K562 (cell line): ENCODE measurements around the gene MED13L. TPM values are rescaled to one million over a fixed set of nuclear protein-coding genes. Genes with fewer than 3 reads are reported as not detected.
A peak's percentile ranks its signal among the peaks of the same experiment; 100 is the strongest.

Experiments used
- ATAC-seq: fragments of 200-7000 bp; cut with Tn5 transposase; 3 replicates; pipeline ENCODE4 v1.9.1; 2020; ENCODE audit warnings: moderate library complexity
- BruUV-seq: library from RNA; stranded (reverse); fragments of 400-500 nt; replicated peaks from 2 replicates; lab custom pipeline; 2021; lab: Mats Ljungman, UMichigan
- CTCF ChIA-PET: fragments of 300-600 bp; formaldehyde crosslinking; extraction: SDS; loops from one replicate; lab custom pipeline; 2021; ENCODE audit warnings: low intra/inter-chr PET ratio; lab: Yijun Ruan, JAX
- POLR2A ChIA-PET: fragments of 300-600, 350-650 bp; sonication (Branson Sonifier 250); formaldehyde crosslinking; extraction: SDS; loops from one replicate; lab custom pipeline; 2021; ENCODE audit warnings: antibody characterized with exemption, inconsistent platforms; lab: Yijun Ruan, JAX
- DNase-seq, 4 experiments: peaks; one replicate each; pipeline versions ENCODE4 v3.0.0 to v3.0.0-alpha.2; 2011 to 2018; ENCODE audit warnings: low spot score in 3 of 4, mixed read lengths in 3 of 4; ENCODE audit errors: extremely low read depth in 1 of 4
- FAIRE-seq: peaks from 2 replicates; lab custom pipeline; 2011; peaks lifted over from hg19 to GRCh38; lab: Jason Lieb, UNC
- H2AFZ ChIP-seq: 2 replicates; pipeline ENCODE4 v1.6.0; 2011; ENCODE audit warnings: low read depth, low read length, control low read depth, inconsistent platforms
- H3K27ac ChIP-seq: fragments of 200-600 bp; 3 replicates; pipeline ENCODE4 v1.8.0; 2011; ENCODE audit warnings: low read depth, mild to moderate bottlenecking, control low read depth, inconsistent platforms, low read length, moderate library complexity, mixed read lengths; ENCODE audit errors: extremely low read depth
- H3K27me3 ChIP-seq, 2 experiments: fragments of 300-600 bp in 1 of 2; 2 replicates in 1 of 2; 3 replicates in 1 of 2; pipeline versions ENCODE4 v1.6.0 to v1.8.0; 2011; ENCODE audit warnings: inconsistent platforms in 2 of 2, low read length in 2 of 2, mild to moderate bottlenecking in 1 of 2, mixed read lengths in 1 of 2, moderate library complexity in 1 of 2; ENCODE audit not compliant: control insufficient read depth in 2 of 2, insufficient read depth in 2 of 2
- H3K36me3 ChIP-seq: fragments of 300-600 bp; 3 replicates; pipeline ENCODE4 v1.8.0; 2011; ENCODE audit warnings: mild to moderate bottlenecking, low read length, inconsistent platforms; ENCODE audit not compliant: control insufficient read depth, insufficient read depth
- H3K4me1 ChIP-seq, 2 experiments: fragments of 200-600 bp in 1 of 2; replicated peaks in 1 of 2; 2 replicates in 1 of 2; 3 replicates in 1 of 2; pipeline versions ENCODE4 v1.5.1 to v1.8.0; 2011; ENCODE audit warnings: inconsistent platforms in 2 of 2, low read length in 2 of 2, mild to moderate bottlenecking in 1 of 2, mixed read lengths in 1 of 2, moderate library complexity in 1 of 2; ENCODE audit not compliant: control insufficient read depth in 2 of 2, insufficient read depth in 2 of 2
- H3K4me2 ChIP-seq: 2 replicates; pipeline ENCODE4 v1.6.1; 2011; ENCODE audit warnings: low read length, control low read depth, inconsistent platforms, mixed read lengths; ENCODE audit not compliant: insufficient read depth
- H3K4me3 ChIP-seq: fragments of 200-600 bp; sonication (generic), shearing (Covaris generic); 2 replicates; pipeline ENCODE4 v1.5.1; 2016; ENCODE audit warnings: control low read depth, inconsistent platforms
- H3K79me2 ChIP-seq: fragments of 200-600 bp; 3 replicates; pipeline ENCODE4 v1.8.0; 2011; ENCODE audit warnings: low read length, inconsistent platforms; ENCODE audit not compliant: control insufficient read depth, insufficient read depth
- H3K9ac ChIP-seq, 2 experiments: 2 replicates each; pipeline versions ENCODE4 v1.6.0 to v1.6.1; 2011; ENCODE audit warnings: low read depth in 2 of 2, low read length in 2 of 2, control low read depth in 1 of 2, inconsistent platforms in 1 of 2, mild to moderate bottlenecking in 1 of 2, mixed read lengths in 1 of 2; ENCODE audit not compliant: insufficient read depth in 1 of 2
- H3K9me1 ChIP-seq: one replicate; pipeline ENCODE4 v1.6.0; 2011; ENCODE audit warnings: inconsistent platforms, mild to moderate bottlenecking, low read length, moderate library complexity; ENCODE audit not compliant: control insufficient read depth, insufficient read depth
- H3K9me3 ChIP-seq: replicated peaks from 2 replicates; pipeline ENCODE4 v1.5.1; 2011; ENCODE audit warnings: low read depth, low read length, inconsistent platforms; ENCODE audit not compliant: control insufficient read depth, insufficient read depth
- H4K20me1 ChIP-seq: replicated peaks from 2 replicates; pipeline ENCODE4 v1.6.1; 2011; ENCODE audit warnings: low read length, inconsistent platforms, mixed read lengths; ENCODE audit not compliant: control insufficient read depth, insufficient read depth
- CBX3 ChIP-seq, 2 experiments: IDR thresholded peaks; 1 replicate in 1 of 2; 2 replicates in 1 of 2; pipeline ENCODE4 v1.6.1; 2012; ENCODE audit warnings: inconsistent platforms in 2 of 2, low read length in 2 of 2, borderline replicate concordance in 1 of 2, control low read depth in 1 of 2
- NFIX ChIP-seq: fragments of 250-450 bp; sonication (Bioruptor Pico); IDR thresholded peaks from 2 replicates; pipeline ENCODE4 v1.4.0; 2020; ENCODE audit warnings: low read depth, mild to moderate bottlenecking, moderate library complexity
- PHB ChIP-seq: fragments of 250-450 bp; sonication (Bioruptor Pico); IDR thresholded peaks from 2 replicates; pipeline ENCODE4 v1.5.0; 2021
- PKNOX1 ChIP-seq: fragments of 450-650 bp; IDR thresholded peaks from 2 replicates; pipeline ENCODE4 v1.6.1; 2016
- TFAM ChIP-seq: fragments of 250-450 bp; sonication (Bioruptor Pico); conservative IDR thresholded peaks from 2 replicates; pipeline ENCODE4 v1.5.0; 2021; ENCODE audit warnings: mild to moderate bottlenecking, moderate library complexity
- ZFP1 ChIP-seq: fragments of 450-650 bp; formaldehyde crosslinking; IDR thresholded peaks from 2 replicates; pipeline ENCODE4 v1.4.0; 2020; ENCODE audit warnings: mild to moderate bottlenecking, mixed read lengths
- ZNF280A ChIP-seq: fragments of 450-650 bp; IDR thresholded peaks from 2 replicates; pipeline ENCODE4 v1.6.1; 2018; ENCODE audit warnings: mild to moderate bottlenecking, low read depth; ENCODE audit not compliant: partially characterized antibody
- WGBS: fragments of 100-300 bp; shearing (Covaris generic); methylation state at CpG from one replicate; pipeline ENCODE4 v1.1.6; 2016; ENCODE audit warnings: low coverage, mixed read lengths; ENCODE audit not compliant: insufficient coverage; ENCODE audit errors: missing lambda C conversion rate; 5-methylcytosine and 5-hydroxymethylcytosine counted together
- in situ Hi-C: fragments of 300-500 bp; cut with MboI; formaldehyde crosslinking; loops from 4 replicates; pipeline ENCODE4 v1.15.0; 2018; ENCODE audit warnings: inconsistent platforms, mixed read lengths
- intact Hi-C: fragments of 100-400 bp; cut with micrococcal nuclease; formaldehyde crosslinking; loops from 2 replicates; pipeline ENCODE4 v1.14.2; 2022
- polyA plus RNA-seq, 8 experiments: library from polyadenylated mRNA; depleted of rRNA in 4 of 8; stranded (reverse) in 5 of 8; unstranded in 3 of 8; fragments of >200 nt; fragmentation: Nextera tagmentation in 2 of 8; fragmentation: Illumina TruSeq in 1 of 8; extraction: Ambion mirVana in 2 of 8; extraction: Trizol in 1 of 8; gene quantifications; 2 replicates each; pipeline versions ENCODE4 v1.2.1 to v1.2.3, GENCODE V29; 2011 to 2014; ENCODE audit warnings: inconsistent platforms in 1 of 8, missing spikeins in 1 of 8
- total RNA-seq, 7 experiments: library from RNA; depleted of rRNA in 6 of 7; stranded (reverse); fragments of >200 nt in 6 of 7; fragmentation: Illumina TruSeq in 2 of 7; extraction: Trizol in 2 of 7; gene quantifications; 2 replicates each; pipeline versions ENCODE4 v1.2.1 to v1.2.3, GENCODE V29; 2011 to 2021; ENCODE audit warnings: low replicate concordance in 1 of 7

The MED13L gene
- total and polyA plus RNA-seq, 9 of the 15 experiments (the other 6 are each of a cell fraction or from before 2014, with no cell fraction given): 13.4 to 90.3 (median 36.9) TPM

- DNase-seq: no peak
- 17% methylated on average over 1 of the region's 1 CpG for WGBS
- Histone ChIP-seq H3K4me1 (no peaks in the 10 kb centered on the region), H3K4me3 (no peak overlapping the region), H3K9ac (no peak overlapping the region), H3K9me1 (no peaks in the 10 kb centered on the region), H3K27ac (no peak overlapping the region), H3K79me2 (no peaks in the 10 kb centered on the region), H3K9me3 (no peaks in the 10 kb centered on the region), H3K27me3 (no peaks in the 10 kb centered on the region; a peak in 1 of 5 replicates), H4K20me1 (no peaks in the 10 kb centered on the region), H2AFZ (no peak overlapping the region), H3K4me2 (no peak overlapping the region), H3K36me3 (no peaks in the 10 kb centered on the region)
- no peak for TF ChIP-seq NFIX
- TF ChIP-seq PKNOX1: no peak
- TF ChIP-seq ZNF280A: peak; percentile 86
- 0 out of 3 replicates have a peak, but pooled peaks of 1 of the 2 experiments have one; percentile 17 for TF ChIP-seq CBX3 (IDR thresholded peaks at IDR 0.05; ENCODE audit: borderline replicate concordance in 1 of 2, low read length in 2 of 2)
- no peak for TF ChIP-seq TFAM (CRISPR knock-in tag)
- no peak for TF ChIP-seq PHB
- TF ChIP-seq ZFP1: peak; percentile 77
- intact Hi-C loops (no loop called here), in situ Hi-C loops (loop anchor here (25.0 kb wide), 1 partner anchor 1952 kb away; no protein-coding TSS in a partner anchor)
- no TSS peak for BruUV-seq
- no peak for ATAC-seq
- ChIA-PET CTCF (no interaction called here), POLR2A (no interaction called here)
- FAIRE-seq: no peak
Measured at GRCh38 chr12:115938794-115939377, 338.6 kb downstream of the MED13L start.
